A375 (cell line): ENCODE results near the gene SELENOW. TPM values are rescaled to one million over a fixed set of nuclear protein-coding genes. Genes with fewer than 3 reads are reported as not detected.

Source experiments
- small RNA-seq: library from RNA; depleted of rRNA; stranded (forward); fragments of <200 nt; gene quantifications from one replicate; pipeline ENCODE3, GENCODE V24; 2014
- total RNA-seq: library from RNA; depleted of rRNA; stranded (reverse); fragments of >200 nt; shearing (Covaris generic); gene quantifications from 2 replicates; pipeline ENCODE4 v1.2.3, GENCODE V29; 2014; rRNA removed

SELENOW gene
- 264 and 283 TPM in 2 replicates for total RNA-seq

GRCh38 chr19:47778049-47778953 is at the start of gene SELENOW:
TSS of gene SELENOW (plus strand) at chr19:47778703. CDS start at chr19:47778786, 83 bp downstream.

GRCh38 chr19:47745010-47745901 is 33.2 kb upstream of the SELENOW start, which contains the start of gene NOP53:
TSS of gene NOP53 (plus strand) at chr19:47745546. CDS start at chr19:47745560, 14 bp downstream.

GRCh38 chr19:47804451-47804850 is 25.9 kb downstream of the SELENOW start, which contains the start of gene TPRX1:
TSS of gene TPRX1 (minus strand) at chr19:47804551. CDS start at chr19:47804539, 12 bp downstream.

GRCh38 chr19:47821460-47822020 is 43.0 kb downstream of the SELENOW start, which contains the start of gene CRX:
TSS of gene CRX (plus strand) at chr19:47821937. CDS start at chr19:47834444, 12,507 bp downstream.

Small RNA genes within 50 kb of the gene (small RNA-seq; reads per million reads assigned to genes)
- gene AC008745.1 (not detected), gene SNORD23 (not detected)

Other genes starting within 250 kb of the SELENOW start
- gene ZNF541, start 205.6 kb upstream of the SELENOW start, total RNA-seq: not detected in 2 replicates
- gene BICRA, start 169.6 kb upstream of the SELENOW start, total RNA-seq: 1.2 and 3.8 TPM in 2 replicates
- 22.9 and 33.2 TPM in 2 replicates for gene EHD2, start 65.3 kb upstream of the SELENOW start, total RNA-seq
- gene NOP53, start 33.2 kb upstream of the SELENOW start, total RNA-seq: 189 and 244 TPM in 2 replicates
- not detected in 2 replicates for gene TPRX1, start 25.8 kb downstream of the SELENOW start, total RNA-seq
- not detected in 2 replicates for gene CRX, start 43.2 kb downstream of the SELENOW start, total RNA-seq
- gene TPRX2, start 80.5 kb downstream of the SELENOW start, total RNA-seq: not detected in 2 replicates
- gene SULT2A1, start 107.6 kb downstream of the SELENOW start, total RNA-seq: not detected in 2 replicates
- gene BSPH1, start 213.5 kb downstream of the SELENOW start, total RNA-seq: not detected in 2 replicates
- not detected in 2 replicates for gene ELSPBP1, start 215.9 kb downstream of the SELENOW start, total RNA-seq